Stimulated activated CD8-positive, alpha-beta memory T cell treated with anti-CD3 and anti-CD28 coated beads, Interleukin-7, amount 100 ng/mL, for 24 hours (primary cell): ENCODE results near the gene NMU.
"Not testable (repeated sequence)": the region's sequence is repeated elsewhere in the genome, so short reads cannot be mapped to it uniquely, and the experiment has no call there.

ENCODE experiments used
- DNase-seq: peaks from one replicate; pipeline ENCODE4 v3.0.0-alpha.2; 2020; ENCODE audit warnings: low read depth

Gene NMU

GRCh38 chr4:55624063-55624462 is 12.0 kb downstream of the NMU start:
- DNase-seq: not testable (repeated sequence)

GRCh38 chr4:55618546-55619143 is 17.5 kb downstream of the NMU start:
- no peak for DNase-seq

DNA sequence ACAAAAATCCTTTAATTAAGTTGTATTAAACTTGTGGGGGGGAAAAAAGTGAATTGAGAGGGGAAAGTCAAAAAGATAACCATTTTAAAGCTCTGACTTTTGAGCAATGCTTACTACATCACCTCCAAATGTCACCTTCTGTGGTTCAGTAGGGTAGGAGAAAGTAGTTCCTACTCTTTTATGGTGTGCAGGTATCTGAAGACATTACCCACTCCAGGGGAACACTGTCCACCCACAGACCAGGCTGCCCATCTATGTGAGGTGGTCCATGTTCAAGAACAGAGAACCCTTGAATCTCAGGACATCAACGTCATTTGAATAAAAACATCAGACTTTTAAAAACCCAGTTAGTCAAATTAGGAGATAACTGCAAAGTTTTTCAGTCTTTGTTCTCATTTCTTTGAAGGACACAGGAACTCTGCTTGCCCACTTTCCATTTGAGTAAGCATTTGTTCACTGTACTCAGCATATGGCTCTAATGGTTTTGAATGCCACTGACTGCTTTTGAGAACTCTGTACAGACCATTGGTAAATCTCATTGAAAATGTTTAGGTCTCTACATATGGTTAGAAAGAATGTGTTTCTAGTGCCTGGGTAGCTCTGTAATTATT is 18.4 kb downstream of the NMU start:
- no peak for DNase-seq

- DNase-seq: no peak
These were observed 21.1 kb downstream of the NMU start for GRCh38 chr4:55615008-55615407.

DNA sequence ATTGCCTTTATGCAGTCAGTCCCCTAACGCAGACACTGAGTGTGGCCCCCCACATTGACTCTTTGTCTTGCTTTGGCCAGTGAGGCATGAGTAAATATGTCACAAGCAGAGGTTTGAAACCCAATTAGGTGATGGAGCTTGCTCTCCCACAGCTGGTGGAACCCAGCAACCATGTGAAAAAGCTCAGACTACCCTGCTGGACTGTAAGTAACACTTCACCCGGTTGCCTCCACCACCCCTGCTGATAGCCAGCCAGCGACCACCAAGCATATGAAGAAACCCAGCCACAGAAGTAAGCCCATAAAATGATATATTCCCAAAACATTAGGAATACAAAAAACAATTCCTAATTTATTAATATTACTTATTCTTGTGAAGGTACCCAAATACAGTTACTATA is 22.5 kb downstream of the NMU start:
- no peak for DNase-seq

DNA sequence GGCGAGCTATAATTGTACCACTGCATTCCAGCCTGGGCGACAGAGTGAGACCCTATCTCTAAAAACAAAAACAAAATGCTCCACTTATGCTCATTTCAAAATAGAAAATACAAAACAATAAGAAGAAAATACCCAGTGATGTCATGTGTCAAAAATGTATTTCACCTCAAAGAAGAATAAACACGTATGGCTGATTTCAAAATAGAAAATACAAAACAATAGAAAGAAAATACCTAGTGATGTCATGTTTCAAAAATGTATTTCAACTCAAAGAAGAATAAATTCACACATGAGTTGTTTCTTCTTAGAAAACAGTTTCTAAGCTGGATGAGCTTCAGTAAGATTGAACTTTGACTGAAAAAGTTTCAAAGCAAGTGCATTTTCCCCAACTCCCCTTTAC is 23.8 kb downstream of the NMU start:
- DNase-seq: no peak

DNA sequence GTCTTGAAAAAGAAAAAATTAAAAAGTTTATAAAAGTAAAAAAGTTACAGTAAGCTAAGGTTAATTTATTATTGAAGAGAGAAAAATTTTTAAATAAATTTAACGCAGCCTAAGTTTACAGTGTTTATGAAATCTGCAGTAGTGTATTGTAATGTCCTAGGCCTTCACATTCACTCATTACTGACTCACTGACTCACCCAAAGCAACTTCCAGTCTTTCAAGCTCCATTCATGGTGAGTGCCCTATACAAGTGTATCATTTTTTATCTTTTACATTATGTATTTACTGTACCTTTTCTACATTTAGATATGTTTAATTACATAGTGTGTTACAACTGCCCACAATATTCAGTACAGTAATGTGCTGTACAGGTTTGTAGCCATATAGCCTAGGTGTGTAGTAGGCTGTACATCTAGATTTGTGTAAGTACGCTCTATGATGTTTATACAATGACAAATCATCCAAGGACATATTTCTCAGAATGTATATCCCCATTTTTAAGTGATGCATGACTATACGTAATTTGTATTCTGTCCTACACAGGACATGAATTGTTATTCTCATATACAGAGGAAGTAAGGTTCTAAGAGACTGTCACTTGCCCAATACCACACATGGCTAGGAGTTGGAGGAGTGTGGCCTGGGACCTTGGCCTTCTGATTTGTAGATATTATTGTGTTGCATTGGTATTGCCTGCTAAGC is 24.6 kb downstream of the NMU start:
- DNase-seq: no peak

- DNase-seq: no peak
These were observed 25.7 kb downstream of the NMU start for GRCh38 chr4:55610381-55610780.

DNA sequence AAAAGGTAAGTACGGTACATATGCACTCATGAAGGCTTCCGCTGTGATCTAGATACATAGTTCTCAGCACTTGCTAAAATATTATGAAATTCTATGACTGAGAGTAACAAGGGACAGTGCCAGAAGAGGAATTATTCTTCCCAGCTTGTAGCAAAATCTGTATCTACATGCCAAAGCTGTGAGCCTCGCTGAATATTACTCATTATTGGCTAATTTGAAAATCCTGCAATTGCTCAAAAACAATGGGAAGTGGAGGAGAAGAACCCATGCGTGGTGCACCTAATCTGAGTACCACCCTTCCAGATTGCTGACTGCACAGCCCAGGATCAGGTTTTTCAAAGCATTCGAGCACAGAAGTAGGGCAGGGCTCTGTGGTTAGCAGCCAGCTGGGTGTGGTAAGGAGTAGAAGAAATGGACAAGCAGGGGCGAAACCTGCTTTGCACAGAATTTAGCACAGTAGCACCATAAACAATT is 26.7 kb downstream of the NMU start:
- no peak for DNase-seq

- no peak for DNase-seq
These were observed 27.5 kb downstream of the NMU start for GRCh38 chr4:55608591-55608990.

DNA sequence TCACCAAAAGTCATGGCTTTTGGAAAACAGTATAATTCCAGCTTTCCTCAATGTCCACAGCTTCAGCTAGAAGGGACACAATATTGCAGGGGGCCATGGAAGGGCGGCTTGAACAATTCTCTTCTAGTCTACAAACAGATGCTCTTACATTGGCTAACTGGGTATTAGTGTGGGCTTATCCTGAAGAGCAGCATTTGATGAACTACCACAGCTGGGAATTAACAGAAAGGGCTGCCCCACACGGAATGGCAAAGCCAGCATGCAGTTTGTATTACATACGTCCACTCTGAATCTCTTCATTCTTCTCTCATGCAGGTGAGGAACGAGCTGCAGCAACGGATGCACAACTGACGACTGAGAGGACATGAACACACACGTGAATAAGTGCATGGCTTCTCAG is 31.1 kb downstream of the NMU start:
- DNase-seq: no peak

DNA sequence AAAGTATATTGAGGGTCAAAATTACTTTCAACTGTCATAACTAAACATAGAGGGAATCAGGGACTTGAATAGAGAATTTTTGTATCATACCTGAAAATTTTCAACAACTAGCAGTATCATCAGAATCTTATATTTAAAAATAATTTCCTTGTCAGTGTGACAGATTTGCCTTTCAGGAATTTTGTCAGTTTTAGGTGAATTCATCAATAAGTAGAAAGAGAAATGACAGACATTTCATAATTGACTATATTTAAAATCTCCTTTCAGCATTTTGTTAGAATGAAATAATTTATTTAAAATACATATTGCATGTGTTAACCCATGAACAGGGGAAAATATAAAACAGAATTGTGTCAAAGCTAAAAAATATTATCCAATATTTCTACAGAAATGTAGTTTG is 35.5 kb downstream of the NMU start:
- no peak for DNase-seq

DNA sequence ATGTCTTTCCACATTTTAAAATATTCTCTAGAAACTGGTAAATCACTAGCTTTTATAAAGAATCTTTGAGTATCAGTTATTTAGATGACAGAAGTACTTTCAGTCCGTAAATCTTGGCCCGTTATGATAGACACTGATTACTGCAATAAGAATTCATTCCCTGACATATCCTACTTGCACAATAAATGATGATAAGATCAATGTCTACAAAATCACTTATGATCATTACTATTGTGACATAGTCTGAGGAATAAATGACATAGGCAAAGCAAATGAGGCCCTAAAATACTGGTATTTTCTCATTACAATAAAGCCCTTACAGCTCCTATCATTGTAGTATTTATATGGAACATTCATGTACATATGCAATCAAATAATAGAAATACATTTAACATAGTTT is 37.5 kb downstream of the NMU start:
- DNase-seq: no peak

GRCh38 chr4:55592014-55592413 is 44.1 kb downstream of the NMU start, which contains the start of gene PDCL2:
Gene PDCL2, minus strand, starts transcription at chr4:55592245. Its CDS starts 136 bp downstream, at chr4:55592109.
- no peak for DNase-seq

- DNase-seq: no peak
These were observed 47.9 kb downstream of the NMU start for GRCh38 chr4:55588160-55588559.

DNA sequence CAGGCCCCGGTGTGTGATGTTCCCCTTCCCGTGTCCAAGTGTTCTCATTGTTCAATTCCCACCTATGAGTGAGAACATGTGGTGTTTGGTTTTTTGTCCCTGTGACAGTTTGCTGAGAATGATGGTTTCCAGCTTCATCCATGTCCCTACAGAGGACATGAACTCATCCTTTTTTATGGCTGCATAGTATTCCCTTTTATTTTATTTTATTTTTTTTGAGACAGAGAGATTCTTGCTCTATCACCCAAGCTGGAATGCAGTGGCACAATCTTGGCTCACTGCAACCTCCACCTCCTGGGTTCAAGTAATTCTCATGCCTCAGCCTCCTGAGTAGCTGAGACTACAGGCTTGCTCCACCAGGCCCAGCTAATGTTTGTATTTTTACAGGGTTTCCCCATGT is 53.3 kb downstream of the NMU start:
- not testable (repeated sequence) for DNase-seq

GRCh38 chr4:55578341-55579010 is 57.6 kb downstream of the NMU start:
- DNase-seq: no peak

DNA sequence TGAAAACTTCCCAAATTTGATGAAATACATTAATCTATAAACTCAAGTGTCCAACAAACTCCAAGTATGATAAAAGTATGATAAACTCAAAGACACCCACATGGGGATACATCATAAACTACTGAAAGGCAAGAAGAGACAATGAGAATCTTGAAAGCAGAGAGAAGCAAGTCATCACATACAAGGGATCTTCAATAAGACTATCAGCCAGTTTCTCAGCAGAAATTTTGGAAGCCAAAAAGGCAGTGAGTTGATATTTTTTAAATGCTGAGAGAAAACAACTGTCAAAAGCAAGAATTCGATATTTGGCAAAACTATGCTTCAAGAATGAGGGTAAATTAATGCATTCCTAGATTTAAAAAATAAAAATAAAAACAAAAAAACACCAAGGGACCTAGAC is 60.6 kb downstream of the NMU start:
- no peak for DNase-seq

- no peak for DNase-seq
These were observed 61.8 kb downstream of the NMU start for GRCh38 chr4:55574252-55574651.

GRCh38 chr4:55571806-55572205 is 64.3 kb downstream of the NMU start:
- no peak for DNase-seq

DNA sequence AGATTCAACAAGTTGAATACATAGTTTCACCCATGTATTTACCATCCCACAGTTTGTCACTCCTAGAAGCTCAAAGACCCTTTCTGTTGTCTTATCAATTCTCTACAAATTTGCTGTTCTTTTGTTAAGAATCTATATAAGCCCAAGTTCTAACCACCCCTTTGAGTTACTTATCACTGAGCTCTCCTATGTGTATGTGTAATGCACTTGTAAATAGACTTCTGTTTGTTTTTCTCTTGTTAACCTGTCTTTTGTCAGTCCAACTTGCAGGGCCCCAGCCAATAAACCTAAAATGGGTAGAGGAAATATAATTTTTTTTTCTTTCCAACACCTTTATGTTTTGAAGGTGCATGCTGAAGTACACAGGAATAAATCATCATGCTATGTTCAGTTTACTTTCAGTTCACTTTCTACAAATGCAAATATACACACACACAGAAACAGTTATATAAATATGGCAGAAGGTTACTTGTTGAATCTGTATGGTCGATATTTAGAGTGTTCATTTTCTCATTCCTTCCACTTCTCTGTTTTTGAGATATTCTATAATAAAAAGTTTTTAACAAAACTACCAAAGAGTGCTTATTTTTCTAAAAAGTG is 67.1 kb downstream of the NMU start:
- no peak for DNase-seq

GRCh38 chr4:55561889-55562288 is 74.2 kb downstream of the NMU start:
- DNase-seq: no peak

- DNase-seq: no peak
These were observed 76.0 kb downstream of the NMU start for GRCh38 chr4:55560096-55560495.
